DND-41 (cell line): Measurements from ENCODE around the gene MEIOB.

Experiments
- EZH2 ChIP-seq: IDR thresholded peaks from 3 replicates; pipeline ENCODE4 v1.6.1; 2012; ENCODE audit warnings: borderline replicate concordance, low read depth, mild to moderate bottlenecking, moderate library complexity, low read length, inconsistent platforms; ENCODE audit not compliant: severe bottlenecking
- TF ChIP-seq, protein P1 (sequence below): IDR thresholded peaks from 2 replicates; pipeline ENCODE4 v1.5.1; 2012; ENCODE audit warnings: borderline replicate concordance, low read length, moderate library complexity, mild to moderate bottlenecking; ENCODE audit not compliant: poor library complexity, severe bottlenecking; ENCODE audit errors: extremely low read depth

DNA sequence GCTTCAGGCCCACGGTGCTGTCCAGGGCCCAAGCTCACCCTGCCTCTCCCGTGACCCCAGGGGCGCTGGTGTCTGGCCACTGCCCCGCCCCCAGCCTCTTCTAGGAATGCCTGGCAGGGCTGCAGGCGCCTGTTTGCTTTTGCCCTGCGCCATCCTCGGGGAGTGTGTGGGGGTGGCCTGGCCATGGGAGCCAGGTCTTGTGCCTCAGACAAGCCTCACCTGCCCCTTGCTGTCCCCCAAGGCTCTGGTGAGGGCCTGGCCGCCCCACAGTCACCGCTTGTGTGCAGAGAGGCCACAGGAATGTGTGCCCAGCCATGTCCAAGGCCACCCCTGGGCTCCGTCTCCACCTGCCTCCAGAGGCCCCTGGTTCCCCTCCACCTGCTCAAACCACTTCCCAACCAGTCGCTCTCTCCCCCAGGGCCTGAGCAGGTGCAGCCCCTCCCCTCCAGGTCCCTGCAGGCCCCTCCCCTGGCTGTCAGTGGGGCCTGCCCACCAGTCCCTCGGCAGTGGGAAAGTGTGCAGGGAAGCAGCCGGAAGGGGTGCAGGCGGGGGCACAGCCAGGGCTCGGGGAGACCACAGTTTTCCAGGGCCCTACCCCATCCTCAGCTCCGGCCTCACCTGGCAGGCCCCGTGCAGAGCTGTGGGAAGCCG, 77.6 kb downstream of the MEIOB start:
- TF ChIP-seq, protein P1, sequence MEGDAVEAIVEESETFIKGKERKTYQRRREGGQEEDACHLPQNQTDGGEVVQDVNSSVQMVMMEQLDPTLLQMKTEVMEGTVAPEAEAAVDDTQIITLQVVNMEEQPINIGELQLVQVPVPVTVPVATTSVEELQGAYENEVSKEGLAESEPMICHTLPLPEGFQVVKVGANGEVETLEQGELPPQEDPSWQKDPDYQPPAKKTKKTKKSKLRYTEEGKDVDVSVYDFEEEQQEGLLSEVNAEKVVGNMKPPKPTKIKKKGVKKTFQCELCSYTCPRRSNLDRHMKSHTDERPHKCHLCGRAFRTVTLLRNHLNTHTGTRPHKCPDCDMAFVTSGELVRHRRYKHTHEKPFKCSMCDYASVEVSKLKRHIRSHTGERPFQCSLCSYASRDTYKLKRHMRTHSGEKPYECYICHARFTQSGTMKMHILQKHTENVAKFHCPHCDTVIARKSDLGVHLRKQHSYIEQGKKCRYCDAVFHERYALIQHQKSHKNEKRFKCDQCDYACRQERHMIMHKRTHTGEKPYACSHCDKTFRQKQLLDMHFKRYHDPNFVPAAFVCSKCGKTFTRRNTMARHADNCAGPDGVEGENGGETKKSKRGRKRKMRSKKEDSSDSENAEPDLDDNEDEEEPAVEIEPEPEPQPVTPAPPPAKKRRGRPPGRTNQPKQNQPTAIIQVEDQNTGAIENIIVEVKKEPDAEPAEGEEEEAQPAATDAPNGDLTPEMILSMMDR, result no peak
- TF ChIP-seq EZH2, result no peak
